ENCODE results near the gene LGALS3BP.
A peak's percentile ranks its signal among the peaks of the same experiment; 100 is the strongest.

LGALS3BP gene

DNA sequence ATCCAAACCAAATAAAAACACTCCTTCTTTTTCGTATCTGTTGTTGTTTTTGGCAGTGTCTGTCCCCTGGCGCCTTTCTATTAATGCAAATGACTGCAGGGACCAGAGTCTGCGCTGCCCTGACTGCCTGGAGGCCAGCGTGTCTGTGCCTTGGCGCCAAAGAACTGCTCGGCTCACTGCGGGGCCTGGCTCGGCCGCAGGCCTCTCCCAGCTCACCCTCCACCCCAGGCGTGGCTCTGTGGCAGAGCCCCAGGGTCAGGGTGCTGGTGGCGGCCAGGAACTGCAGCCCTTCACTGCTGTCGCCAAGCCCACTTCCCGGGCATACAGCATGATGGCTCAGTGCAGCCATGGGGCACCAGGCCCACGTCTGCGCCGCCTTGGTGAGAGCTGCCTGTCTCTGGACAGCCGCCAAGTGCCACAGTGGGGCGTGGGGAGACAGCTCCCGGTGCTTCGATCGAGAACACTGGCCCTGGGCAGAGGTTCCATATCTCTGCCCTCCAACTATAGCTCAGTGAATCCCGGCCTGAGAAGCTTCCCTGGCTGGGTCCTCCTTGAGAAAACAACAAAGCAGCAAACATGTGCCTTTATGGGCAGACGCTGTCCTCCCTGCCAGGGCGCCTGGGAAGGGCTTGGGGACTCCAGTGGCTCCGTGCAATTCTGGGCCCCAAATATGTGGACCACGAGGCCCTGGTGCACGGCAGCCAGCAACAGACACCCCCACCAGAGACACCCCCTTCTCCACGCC is 18.8 kb upstream of the LGALS3BP start:
- no peak for DNase-seq

DNA sequence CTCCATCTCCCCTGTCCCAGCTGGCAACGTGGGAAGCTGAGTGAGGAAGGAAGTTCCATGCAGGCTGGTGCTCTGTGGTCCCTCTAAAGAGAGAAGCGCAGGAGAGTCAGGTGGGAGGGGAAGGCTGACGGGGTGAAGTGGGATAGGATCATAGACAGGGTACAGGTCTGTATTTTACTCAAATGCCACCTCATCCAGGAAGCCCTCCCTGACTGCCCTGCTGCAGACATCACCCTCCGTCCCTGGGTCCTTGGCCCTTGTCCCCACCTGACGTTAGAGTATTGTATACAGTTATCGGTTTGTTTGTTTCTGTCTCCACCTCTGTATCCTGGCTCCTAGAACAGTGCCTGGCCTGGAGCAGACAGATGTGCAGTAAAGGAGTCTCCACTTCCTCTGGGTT is 18.2 kb upstream of the LGALS3BP start:
- DNase-seq, result no peak

DNA sequence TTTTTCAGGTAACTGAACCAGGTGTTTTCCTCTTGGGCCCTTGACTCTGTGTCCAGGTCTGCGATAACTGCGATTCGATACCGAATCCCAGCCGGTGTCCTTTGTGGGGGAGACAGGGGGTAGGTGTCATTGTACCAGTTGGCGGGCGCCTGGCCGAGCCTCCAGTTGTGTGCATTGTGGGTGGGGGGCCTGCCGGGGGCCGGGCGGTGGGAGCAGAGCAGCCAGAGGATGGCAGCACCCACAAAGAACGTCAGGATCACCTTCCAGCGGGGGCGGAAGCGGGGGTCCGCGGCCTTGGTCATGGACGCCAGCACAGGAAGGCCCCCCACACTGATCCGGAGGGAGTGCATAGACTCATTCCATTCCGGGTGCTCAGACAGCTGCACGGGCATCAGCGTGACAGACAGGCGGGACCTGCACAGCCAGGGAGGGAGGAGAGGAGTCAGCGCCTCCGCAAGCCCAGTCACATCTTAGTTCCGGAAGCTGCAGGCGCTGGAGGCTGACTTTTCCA is 17.6 kb upstream of the LGALS3BP start:
- no peak for DNase-seq

DNA sequence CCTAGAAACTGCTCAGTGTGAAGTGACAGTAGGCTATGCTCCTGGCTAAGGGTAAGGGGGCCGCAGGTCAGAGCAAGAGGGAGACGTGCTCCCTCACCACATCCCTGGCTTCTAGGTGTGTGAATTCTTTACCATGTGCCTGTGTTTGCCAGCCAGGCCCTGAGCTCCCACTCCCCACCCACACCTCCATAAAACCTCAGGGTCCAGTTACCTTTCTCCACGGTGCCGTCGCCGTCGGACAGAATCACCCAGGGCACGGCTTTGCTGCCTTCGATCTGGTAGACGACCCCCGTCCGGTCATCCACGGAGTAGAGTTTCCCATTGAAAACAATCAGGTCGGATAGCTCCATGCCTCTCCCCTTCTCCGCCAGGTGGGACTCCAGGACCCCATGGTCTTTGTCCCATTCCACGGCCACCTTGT is 17.1 kb upstream of the LGALS3BP start:
- no peak for DNase-seq

GRCh38 chr17:78995761-78996451 is 16.2 kb upstream of the LGALS3BP start:
- DNase-seq, result peak; percentile 6

DNA sequence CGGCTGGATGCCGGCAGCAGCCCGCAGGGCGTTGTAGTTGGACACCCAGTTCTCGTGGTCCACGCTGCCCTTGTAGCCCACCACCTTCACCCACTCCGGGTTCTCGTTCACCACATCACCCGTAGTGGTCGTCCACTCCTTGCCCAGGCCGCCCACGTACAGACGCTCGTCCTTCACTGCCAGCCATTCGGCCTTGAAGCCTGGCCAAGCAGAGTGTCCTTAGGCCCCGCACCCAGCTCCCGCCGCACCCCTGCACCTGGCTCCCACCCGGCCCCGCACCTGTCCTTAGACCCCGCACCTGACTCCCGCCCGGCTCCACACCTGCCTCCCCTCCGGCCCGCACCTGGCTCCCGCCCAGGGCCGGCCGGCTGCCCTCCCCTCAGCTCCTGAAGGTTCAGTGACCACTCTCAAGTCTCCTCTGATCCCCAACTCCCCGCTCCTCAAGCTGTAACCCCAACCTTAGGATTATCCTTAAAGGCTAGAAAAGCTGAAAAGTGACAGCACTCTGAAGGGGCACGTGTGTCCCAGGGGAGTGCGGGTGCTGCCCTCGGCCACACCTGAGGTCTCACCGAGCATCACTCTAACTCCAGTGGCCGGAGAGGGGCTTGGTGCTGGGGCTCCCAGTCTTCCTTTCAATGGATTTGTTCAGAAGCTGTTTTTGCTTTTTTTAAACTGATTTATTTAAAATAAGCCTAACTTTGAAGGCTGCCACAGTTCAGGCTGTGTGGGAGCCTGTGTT is 15.5 kb upstream of the LGALS3BP start:
- peak; percentile 2 for DNase-seq

DNA sequence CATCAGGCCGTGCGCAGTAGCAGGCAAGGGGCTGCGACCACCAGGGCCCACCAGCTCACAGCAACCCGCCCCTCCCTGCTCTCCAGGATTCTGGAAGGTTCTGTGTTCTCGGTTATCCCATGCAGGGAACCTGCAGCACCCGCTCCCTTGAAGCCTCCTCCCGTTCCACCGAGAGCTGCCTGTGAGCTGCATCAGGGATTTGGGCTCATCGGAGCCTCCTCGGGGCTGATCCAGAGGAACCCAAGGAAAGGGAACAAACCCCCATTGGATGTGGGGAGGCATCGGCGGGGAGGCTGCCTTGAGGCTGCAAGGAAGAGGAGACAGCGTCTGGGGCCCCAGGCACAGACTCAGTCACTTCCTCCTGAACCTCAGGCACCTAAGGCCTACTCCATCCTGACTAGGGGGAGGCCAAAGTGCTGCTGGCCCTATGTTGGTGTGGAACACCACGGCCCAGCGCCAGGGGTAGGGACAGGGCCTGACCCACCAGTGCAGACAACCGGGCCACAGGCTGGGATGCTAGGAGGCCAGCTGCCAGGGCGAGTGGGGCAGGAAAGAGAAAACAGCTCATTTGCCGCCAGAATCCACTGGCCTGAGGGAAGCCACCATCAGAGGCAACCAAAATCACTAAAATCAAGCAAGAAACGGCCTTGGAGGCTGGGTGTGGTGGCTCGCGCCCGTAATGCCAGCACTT is 14.4 kb upstream of the LGALS3BP start:
- no peak for DNase-seq

- no peak for DNase-seq
Measured at GRCh38 chr17:78993241-78993956, 13.7 kb upstream of the LGALS3BP start.

DNA sequence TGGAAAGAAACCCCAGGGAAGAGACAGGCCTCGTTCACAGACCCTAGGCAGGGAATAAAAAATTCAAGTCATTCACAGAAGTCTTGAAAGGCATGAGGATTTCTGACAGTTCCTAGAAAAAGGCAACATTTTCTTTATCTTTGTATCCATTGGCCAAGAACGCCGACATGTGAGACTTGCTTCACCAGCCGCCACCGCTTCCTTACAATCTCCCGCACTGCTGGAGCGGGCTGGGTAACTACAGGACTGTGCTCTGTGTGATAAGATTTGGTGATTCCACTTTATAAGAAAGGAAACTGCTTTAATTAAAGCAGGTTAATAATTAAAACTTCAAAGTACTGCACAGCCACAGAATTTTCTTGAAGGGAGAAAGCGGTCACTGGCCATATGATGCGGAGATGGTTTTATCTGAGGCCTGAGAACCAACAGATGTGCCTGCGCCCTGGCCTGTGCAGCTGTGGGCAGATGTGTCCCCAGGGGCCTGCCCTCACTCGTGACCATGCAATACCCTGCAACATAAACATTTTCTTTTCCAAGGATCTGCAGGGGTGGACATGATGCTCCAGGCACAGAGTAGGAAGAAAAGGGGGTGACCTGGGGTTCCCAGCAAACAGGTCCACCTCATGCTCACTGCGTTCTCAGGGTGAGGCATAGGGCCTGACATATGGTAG is 13.0 kb upstream of the LGALS3BP start:
- DNase-seq, result no peak

DNA sequence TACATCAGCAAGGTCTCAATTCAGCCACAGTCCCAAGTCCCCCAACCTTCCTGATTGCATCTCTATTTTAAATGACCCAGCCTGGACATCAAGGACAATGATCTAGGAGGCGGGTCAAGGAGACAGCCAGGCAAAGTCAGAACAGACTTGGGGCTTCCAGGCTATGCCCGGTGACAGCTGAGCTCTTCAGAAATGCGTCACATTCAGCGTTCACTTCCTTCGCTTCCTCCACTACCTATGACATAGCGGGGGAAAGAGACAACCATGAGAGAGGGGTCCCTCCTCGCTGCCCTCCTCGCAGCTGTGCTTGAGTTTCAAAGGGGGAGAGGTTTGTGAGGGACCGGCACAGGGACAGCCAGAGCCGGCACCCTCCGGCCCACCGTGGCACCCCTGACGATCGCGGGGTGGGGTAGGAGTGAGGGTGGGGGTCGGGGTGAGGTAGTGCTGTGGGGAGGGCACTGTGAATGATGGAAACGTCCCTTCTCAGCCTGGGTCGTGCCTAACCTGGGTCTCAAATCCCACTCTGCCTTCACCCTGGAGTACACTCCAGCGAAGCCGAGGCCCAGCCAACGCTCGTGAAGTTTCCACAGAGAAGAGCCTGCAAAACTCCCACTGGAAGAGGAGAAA is 12.3 kb upstream of the LGALS3BP start:
- no peak for DNase-seq

- no peak for DNase-seq
Measured at GRCh38 chr17:78991017-78991738, 11.5 kb upstream of the LGALS3BP start.

DNA sequence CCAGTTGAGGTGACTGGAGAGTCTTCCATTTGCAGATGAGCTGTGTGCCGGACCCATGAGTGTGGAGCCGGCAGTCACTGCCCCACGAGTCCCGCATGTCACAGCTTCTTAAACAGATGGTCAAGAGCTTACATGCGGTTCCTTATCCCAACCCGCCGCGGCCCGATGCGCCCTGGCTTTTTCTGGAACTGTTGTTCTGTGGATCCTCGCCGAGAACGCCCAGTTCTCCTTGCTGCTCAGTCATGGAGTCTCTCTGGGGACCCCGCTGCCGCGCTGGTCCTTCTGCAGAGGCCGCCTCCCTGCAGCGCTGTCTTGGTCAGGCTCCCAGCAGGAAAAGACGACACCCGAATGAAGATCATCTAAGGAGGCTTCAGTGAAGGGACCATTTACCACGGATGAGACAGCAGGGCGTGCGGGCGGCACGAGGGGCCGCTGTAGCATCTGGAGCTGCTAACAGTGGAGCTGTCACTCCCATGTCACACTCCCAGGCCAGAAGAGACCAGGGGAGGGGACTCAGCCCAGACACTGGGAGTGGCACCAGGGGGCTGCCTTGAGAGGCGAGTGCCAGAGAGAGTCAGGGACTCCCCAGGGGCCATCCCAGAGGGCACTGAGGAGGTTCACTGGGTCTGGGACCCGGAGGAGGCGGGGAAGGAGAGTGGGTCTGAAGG is 10.8 kb upstream of the LGALS3BP start:
- DNase-seq, result no peak

- no peak for DNase-seq
Measured at GRCh38 chr17:78988152-78988551, 8.4 kb upstream of the LGALS3BP start.

DNA sequence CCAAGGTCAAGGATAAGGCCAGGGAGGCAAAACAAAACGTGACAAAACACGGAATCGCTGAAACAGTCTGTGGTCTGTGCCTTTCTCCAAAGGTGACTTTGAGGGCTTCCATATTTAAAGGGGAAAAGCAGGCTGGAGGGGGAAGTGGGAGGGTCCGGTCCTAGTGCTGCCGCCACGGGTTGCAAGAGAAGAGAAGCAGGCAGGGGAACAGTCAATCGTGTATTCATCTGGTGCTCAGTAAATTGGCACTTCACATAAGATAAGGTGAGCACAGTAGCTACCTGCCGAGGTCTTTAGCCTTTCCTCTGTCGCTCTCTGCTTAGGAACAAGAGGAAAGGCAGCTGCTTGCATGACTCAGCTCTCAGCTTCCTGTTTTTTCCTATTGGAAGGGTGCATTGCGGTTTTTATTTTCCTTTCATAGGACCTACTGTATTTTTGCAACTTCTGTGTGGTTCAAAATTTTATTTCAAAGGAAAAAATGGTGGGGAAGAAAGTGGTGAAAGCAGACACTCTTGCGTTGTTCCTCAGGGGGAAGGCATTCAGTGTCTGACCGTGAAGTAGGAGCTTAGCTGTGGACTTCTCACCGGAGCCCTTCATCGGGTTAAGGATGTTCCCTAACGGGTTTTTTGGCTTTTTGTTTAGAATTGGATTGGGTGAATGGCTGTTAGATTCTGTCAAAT is 7.1 kb upstream of the LGALS3BP start:
- DNase-seq, result no peak

GRCh38 chr17:78986048-78986648 is 6.4 kb upstream of the LGALS3BP start:
- DNase-seq, result no peak

DNA sequence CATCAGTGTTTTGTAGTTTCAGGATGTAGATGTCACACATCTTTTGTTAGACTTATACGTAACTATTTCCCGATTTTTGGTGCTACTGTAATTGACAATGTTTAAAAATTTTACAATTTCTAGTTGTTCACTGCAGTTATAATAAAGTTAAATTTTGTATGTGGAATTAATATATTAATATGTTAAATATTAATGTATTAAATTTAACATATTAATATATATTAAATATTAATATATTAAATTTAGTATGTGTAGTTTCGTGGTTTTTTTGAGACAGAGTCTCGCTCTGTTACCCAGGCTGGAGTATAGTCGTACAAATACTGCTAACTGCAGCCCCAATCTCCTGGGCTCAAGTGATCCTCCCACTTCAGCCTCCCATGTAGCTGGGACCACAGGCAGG is 5.7 kb upstream of the LGALS3BP start:
- DNase-seq, result no peak

GRCh38 chr17:78981010-78981888 is 1.5 kb upstream of the LGALS3BP start:
- no peak for DNase-seq

- no peak for DNase-seq
Measured at GRCh38 chr17:78980624-78980972, 875 bp upstream of the LGALS3BP start.

Data from 8988T (cell line).